HG02870 (cell line): ENCODE results near the gene GSG1L.

ENCODE experiments used
- ATAC-seq: cut with Tn5 transposase; IDR thresholded peaks from one replicate; pipeline ENCODE4 v1.9.1; 2021; ENCODE audit warnings: mild to moderate bottlenecking, moderate library complexity; ENCODE audit not compliant: unreplicated experiment

The GSG1L gene

DNA sequence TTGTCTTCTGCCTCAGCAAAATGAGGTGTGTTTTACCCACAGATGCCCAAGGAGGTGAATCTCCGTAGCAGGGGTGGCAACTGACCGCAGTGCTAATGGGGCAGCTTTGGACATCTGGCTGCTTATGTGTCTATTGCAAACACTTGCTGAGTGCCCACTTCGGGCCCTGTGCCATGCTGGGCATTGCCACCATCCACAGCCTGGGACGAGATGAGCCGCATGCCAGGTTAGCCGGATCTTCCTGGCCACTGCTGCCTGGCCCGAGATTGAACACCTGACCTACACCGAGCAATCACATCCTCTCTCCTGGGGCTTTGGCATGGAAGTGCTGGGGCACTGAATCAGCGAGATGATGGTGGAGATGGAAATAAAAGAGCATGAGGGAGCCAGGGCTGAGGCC, 238.7 kb downstream of the GSG1L start:
- no peak for ATAC-seq

DNA sequence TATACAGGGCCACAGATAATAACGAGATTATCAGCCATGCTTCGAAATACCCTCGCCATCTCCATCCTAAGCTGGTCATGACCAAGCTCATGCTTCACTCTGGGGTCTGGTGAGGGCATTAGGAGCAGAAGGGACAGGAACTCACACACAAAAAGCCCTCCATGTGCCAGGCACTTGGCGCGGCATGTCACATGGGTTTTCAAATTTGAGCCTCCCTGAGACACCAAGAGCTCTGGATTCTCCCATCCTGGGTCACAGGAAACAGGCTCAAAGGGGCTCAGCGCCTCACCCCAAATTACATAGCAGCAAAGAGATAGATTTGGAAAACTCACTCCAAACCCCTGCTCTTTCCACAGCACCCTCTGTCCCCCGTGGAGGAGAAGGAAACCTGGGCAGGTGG, 239.5 kb downstream of the GSG1L start:
- no peak for ATAC-seq

GRCh38 chr16:27823421-27823820, 240.1 kb downstream of the GSG1L start:
- no peak for ATAC-seq

DNA sequence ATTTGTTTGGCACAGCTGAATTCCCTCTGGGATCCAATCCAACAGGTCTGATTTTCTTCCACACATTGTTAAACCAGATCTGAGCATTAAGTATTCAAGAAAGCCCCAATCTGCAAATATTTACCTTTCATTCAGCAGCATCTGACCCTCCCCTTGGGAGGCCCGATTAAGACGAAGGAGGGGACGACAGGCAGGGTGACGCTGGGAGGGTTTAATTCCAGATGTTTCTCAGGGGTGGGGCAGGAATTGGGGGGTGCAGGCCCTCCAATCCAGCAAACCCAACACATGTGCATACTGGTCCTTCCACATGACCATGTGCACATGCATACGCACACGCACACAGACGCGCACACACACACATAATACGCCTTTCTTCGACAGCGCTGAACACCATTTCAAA, 240.5 kb downstream of the GSG1L start:
- ATAC-seq, result no peak

- ATAC-seq, result no peak
Measured at GRCh38 chr16:27822529-27822928, 241.0 kb downstream of the GSG1L start.

DNA sequence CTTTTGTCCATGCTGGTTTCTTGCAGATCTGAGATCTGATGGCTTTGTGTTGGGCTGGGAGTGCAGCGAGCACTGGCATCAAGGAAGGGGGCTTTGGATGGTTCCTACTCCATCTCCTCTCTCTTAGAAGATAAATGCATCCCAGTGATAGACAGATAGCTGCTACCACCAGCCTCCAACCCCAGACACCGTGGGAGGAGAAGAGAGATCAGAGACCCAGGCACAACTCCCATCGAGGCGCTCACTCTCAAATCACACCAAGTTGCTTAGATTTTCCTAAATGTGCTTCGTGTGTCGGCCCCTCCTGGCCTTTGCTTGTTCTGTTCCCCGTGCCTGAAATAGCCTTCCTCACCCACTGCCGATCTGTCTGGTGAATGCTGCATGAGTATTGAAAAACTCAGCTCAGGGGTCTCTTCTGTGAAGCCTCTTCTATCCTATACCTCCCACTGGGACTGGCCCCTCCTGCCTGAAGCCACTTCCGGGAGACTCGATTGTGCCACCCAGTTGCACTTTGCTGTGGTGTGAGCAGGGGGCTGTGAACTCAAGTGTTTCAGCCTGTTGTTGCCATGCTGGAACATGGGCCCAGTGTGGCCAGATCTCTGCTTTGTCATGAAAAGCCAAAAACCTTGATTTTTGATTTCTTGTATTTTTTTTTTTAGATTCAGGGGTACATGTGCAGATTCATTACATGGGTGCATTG, 242.7 kb downstream of the GSG1L start:
- no peak for ATAC-seq

DNA sequence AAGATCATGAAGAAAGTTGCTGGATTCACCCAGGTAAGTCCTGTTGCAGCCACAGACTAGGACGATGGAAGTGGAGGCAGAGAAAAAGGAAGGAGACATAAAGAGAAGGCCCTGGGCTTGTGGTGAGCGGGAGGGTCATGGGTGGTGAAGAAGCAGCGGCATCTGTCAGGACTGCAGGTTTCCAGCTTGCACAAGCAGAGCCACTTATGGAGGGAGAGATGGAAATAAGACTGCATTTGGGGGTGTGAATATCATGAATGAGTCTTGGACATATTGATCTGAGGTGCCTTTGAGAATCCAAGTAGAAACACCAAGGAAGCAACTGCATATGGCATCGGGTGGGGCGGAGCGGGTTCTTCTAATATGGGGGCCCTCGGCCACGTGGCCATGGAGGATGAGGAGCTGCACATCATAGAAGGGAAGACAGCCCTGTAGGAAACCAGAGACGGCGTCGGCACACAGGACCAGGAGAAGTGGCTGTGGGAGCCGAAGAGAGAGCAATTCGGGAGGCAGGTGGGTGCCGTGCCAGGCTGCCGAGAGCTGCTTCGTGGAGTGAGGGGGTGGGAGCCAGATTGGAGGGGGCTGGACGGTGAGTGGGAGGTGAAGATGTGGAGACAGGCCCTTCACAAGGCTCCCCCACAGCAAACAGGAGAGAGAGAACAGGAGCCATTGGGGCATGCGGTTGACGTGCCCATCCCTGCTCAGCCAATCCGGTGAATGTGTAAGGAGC, 243.5 kb downstream of the GSG1L start:
- ATAC-seq, result no peak

- ATAC-seq, result no peak
Measured at GRCh38 chr16:27819356-27819755, 244.2 kb downstream of the GSG1L start.

DNA sequence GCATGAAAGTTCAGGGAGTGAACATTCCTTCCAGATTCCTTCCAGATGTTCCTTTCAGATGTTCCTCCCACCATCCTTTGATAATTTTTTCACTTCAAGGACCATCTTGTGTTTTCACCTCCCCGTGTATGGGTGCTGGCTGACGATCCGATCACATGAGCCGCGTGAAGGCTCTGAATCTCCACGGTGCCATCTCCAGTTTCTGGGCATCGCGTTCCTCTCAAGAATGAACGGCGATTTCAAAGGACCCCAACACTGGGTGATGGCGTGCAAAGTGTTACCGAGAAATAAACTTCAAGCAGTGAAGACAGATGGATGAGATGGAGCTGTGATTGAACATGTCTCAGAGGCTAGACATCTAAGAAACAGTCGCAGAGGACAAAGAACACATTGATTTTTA, 245.3 kb downstream of the GSG1L start:
- ATAC-seq, result no peak

DNA sequence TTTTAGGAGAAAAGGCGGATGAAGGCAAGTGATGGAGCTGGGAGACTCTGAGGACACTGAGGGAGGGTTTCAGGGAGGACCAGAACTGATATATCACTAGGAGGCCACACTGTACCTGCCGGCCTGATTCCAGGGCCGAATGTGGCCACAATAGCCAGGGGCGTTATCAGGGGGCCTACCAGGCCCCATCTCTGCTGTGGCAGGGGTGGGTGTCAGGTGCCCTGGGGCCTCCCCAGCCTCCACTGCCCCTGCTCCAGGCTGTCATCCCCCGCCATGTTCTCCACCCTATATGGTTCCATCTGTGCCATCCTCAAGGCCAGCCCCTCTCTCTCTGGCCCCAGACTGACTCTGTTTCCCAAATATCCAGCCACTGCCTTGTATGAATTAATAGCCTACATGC, 246.5 kb downstream of the GSG1L start:
- ATAC-seq, result no peak

- no peak for ATAC-seq
Measured at GRCh38 chr16:27816561-27816960, 247.0 kb downstream of the GSG1L start.

GRCh38 chr16:27813591-27813990, 249.9 kb downstream of the GSG1L start:
- ATAC-seq, result no peak

- no peak for ATAC-seq
Measured at GRCh38 chr16:27811881-27812280, 251.6 kb downstream of the GSG1L start.

DNA sequence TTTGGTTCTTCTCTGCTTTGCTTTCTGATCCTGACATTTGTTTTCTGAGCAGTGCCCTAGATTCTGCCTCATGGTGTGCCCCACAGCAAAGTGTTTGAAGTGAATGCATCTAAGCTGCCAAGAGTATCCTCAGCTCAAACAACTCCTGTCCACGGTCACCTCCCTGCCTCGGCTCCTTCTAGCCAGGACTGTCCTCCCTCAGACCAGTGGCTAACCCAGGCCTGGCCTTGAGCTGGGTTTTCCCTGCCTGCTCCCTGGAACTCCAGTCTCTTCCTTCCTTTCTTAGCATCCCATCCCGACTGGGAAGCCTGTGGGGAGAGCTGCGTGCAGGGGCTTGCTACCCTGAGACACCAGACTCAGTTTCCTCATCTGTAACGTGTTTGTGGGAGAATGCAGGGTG, 256.5 kb downstream of the GSG1L start:
- no peak for ATAC-seq

DNA sequence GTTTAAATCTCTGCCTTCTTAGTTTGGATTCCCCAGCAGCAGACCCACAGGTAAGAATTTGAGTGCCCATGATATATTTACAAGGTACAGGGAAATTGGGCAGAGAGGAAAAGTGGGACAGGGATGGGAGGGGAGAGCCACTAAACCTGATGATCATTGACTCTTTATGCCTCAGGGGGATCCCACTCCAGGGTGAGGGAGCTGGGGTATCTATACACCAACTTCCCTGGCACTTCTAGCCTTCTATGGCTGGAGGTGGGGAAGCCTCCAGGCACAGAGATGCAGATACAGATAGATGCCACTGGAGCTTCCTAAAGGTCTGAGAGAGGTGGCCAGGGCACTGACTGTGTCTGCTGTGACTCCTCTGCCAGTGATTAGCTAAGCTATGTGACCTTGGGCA, 257.1 kb downstream of the GSG1L start:
- ATAC-seq, result no peak

DNA sequence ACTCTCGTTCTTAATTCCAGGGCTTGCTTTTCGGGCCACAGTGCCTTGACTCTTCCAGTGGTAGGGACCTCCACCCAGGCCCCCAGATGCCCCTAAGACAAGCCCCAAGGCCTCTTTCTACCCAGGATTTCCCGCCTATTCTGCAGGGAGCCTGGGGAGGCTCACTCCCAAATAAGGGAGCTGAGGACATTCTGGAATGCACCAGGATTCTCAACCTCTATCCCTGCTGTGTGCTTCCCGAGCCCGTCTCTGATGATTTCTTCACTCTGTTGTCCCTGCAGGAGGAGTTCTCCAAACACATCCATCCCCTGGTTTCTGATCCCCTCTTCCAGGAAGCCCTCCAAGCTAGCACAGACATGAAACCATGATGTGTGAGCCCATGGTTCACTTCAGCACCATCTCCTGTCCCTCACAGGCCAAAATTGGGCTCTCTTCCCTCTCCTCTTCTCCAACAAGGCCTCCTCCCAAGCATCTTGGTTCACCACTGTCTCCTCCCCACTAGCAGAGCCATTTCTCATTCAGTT, 257.6 kb downstream of the GSG1L start:
- no peak for ATAC-seq

DNA sequence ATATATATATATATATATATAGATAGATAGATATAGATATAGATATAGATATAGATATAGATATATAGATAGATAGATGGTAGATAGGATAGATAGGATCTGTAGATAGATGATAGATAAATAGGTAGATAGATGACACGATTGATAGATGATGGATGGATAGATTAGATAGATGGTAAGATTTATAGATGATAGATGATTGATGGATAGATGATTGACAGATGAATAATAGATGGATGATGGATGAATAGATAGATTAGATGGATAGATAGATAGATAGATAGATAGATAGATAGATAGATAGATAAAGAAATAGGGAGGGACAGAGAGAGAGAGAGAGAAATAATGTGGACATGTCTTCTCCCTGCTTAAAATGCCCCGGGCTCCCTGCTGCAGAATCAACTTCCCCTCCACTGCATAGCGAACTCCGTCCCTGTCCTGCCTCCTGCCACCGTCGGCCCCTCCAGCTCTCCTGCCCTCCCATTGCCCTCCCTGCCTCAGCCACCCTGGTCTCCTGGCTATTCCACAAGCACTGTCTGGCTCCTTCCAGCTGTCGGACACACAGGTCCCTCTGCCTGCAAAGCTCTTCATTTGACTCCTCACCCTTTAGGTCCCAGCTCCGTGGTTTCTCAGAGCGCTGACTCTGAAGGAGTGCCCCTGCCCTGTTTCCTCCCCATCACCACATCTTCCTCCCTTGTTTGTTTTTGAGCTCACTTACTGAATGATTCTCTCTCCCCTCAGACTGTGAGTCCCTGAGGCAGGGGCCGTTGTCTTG, 259.6 kb downstream of the GSG1L start:
- no peak for ATAC-seq

DNA sequence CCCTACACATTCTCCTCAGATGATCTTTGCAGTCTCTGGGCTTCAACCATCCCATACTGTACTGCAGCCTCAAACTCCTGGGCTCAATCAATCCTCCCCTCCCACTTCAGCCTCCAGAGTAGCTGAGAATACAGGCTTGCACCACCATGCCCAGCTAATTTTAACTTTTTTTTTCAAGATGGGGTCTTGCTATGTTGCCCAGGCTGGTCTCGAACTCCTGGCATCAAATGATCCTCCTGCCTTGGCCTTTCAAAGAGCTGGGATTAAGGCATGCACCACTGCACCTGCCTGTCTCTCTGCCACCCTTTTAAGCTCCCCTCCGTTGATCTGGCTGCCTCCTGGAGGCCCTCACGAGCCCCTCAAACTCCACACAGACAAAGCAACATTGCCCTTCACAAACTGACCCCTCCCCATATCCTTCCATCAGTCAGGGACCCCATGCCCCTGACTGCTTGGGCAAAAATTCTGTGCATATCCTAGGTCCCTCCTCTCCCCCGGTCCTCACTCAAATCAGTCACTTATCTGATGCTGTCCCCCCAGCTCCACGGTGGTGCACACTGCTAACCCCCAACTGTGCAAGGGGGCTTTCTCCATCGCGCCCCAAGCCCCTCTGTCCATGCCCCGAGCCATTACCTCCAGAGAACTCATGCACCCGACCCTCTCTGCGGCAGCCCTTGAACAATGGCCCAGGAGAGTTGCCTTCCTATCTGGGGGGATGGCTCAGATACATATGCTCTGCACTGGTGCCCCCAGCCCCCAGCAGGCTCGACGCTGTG, 260.7 kb downstream of the GSG1L start:
- ATAC-seq, result no peak

- no peak for ATAC-seq
Measured at GRCh38 chr16:27801289-27801945, 262.1 kb downstream of the GSG1L start.

DNA sequence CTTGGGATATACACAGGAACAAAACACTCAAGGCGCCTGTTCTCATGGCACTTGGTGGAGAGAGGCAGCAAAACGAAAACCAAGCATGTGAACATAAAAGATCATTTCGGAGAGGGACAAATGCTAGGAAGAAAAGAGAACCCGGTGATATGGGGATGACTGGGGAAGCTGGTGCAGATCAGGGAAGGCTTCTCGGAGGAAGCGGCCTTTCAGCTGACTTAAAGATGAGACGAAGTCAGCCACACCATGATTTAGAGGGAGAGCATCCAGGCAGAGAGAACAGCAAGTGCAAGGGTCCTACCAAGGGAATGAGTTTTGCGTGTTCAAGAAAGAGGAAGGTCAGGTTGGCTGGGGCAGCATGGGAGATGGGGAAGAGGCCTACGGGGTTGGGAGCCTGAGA, 262.7 kb downstream of the GSG1L start:
- no peak for ATAC-seq
